ENCODE measurements around the gene SLC22A23.

The SLC22A23 gene

DNA sequence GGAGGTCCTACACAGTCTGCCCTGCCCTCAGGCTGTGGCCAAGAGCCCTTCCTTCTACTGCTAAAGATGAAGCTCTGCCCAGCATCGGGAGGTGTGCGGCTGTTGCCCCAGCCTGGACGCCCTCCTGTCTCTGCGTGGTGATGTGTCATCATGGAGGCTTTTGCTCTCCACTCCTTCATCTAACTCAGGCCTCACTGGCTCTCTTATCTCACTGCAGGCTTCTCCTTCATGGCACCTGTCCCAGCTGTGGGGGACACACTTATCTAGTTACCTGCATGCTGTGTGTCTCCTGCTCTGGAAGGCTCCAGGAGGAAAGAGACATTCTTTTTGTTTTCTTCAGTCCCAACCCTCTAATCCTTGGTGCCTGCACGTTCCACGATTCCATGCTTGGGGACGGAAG, 109.0 kb downstream of the SLC22A23 start:
- TF ChIP-seq, protein P1, sequence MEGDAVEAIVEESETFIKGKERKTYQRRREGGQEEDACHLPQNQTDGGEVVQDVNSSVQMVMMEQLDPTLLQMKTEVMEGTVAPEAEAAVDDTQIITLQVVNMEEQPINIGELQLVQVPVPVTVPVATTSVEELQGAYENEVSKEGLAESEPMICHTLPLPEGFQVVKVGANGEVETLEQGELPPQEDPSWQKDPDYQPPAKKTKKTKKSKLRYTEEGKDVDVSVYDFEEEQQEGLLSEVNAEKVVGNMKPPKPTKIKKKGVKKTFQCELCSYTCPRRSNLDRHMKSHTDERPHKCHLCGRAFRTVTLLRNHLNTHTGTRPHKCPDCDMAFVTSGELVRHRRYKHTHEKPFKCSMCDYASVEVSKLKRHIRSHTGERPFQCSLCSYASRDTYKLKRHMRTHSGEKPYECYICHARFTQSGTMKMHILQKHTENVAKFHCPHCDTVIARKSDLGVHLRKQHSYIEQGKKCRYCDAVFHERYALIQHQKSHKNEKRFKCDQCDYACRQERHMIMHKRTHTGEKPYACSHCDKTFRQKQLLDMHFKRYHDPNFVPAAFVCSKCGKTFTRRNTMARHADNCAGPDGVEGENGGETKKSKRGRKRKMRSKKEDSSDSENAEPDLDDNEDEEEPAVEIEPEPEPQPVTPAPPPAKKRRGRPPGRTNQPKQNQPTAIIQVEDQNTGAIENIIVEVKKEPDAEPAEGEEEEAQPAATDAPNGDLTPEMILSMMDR (IDR thresholded peaks at IDR 0.05; ENCODE audit: low read depth, low read length, missing control alignments): no peak
- no peak overlapping the region for H3K4me3 ChIP-seq (replicated peaks; ENCODE audit: low read depth, low read length)
- no peak for DNase-seq (ENCODE audit: extremely low read depth, low read depth)

DNA sequence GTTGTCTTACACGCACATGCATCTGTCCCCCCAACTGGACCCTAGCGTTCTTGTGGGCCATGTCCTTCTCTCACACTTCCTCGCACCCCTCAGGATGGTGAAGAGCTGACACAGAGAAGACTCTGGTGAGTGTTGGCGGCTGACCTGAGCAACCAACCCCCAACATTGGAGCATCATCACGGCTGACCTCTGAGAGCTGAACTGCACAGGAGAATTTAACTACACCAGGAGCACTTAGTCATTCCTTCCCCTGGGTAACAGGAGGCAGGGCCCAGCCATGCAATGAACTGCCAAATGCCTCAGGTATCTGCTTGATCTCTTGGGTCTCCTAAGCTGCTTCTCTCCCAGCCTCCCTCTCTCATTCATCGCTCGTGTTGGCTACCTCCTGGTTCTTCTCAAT, 109.6 kb downstream of the SLC22A23 start:
- DNase-seq (ENCODE audit: extremely low read depth, low read depth): no peak
- TF ChIP-seq, protein P1 (IDR thresholded peaks at IDR 0.05; ENCODE audit: low read depth, low read length, missing control alignments): no peak
- H3K4me3 ChIP-seq (replicated peaks; ENCODE audit: low read depth, low read length): no peak overlapping the region

DNA sequence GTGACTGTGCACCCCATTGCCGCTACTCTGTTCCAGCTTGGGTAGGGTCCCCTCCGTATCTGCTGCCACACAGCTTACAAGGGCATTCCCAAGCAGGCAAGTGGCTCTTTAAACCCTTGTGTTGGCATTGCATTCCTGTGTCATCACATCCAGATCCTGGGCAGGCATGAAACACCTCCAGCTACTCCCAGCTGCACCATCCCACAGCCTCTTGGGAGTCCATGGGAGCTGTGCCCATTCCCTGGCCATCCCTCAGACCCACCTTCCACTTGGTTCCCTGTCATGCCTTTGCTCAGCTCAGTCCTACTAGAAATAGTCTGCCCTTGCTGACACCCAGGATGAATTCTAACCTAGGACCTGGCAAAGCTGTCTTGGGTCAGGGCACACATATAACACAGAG, 110.4 kb downstream of the SLC22A23 start:
- H3K4me3 ChIP-seq (replicated peaks; ENCODE audit: low read depth, low read length): no peak overlapping the region
- DNase-seq (ENCODE audit: extremely low read depth, low read depth): no peak
- TF ChIP-seq, protein P1 (IDR thresholded peaks at IDR 0.05; ENCODE audit: low read depth, low read length, missing control alignments): no peak

DNA sequence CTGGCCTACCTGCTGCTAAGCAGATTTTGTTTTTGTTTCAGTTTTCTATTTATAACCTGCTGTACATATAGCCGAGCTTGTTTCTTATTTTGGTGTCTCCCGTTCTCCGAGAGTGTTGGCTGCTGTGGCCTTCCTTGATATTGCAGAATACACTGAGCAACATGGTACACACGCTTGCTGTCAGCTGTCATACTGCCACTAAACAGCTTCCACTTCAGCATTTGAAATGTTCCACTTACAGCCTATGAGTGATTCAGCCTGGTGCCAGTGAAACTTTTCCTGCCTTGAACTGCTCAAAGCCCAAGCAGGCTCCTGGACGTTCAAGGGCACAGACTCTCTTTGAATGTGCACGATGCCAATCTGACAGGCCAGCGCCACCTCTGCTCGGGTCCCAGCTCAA, 111.0 kb downstream of the SLC22A23 start:
- DNase-seq (ENCODE audit: extremely low read depth, low read depth): no peak
- H3K4me3 ChIP-seq (replicated peaks; ENCODE audit: low read depth, low read length): no peak overlapping the region
- TF ChIP-seq, protein P1 (IDR thresholded peaks at IDR 0.05; ENCODE audit: low read depth, low read length, missing control alignments): no peak

DNA sequence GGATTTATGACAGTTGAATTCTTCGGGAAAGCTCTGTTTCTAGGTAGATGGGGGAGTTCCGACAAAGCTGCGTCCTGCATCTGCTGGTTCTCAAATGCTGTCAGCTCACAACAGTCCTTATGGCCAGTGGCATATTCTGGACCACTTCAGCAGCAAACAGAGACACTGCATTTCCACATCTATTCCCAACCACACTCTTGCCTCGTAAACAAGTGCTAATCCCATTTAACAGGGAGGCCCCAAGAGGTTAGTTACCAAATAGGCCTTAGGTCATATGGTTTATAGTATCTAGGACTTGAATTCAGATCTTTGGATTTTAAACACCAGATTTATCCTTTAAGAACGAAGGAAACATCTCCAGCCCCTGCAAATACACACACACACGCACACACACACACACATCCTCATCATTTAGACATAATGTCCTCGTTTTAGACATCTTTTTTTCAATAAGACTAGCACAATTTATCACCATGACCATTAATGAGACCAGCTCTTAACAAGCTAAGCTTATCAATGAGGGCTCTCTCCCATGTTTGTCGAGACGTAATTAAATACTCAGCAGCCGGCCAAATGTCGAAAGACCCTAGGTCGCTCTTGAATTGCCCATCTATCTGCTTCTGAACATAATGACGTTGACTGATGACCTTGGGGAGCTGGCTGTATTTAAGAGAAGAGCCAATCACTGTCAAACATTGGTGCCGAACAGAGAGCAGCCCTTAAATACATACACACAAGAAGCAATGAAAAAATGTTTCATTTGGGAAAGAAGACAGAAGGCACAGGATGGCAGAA, 113.6 kb downstream of the SLC22A23 start:
- TF ChIP-seq, protein P1 (IDR thresholded peaks at IDR 0.05; ENCODE audit: low read depth, low read length, missing control alignments): no peak
- no peak overlapping the region for H3K4me3 ChIP-seq (replicated peaks; ENCODE audit: low read depth, low read length)
- no peak for DNase-seq (ENCODE audit: extremely low read depth, low read depth)

DNA sequence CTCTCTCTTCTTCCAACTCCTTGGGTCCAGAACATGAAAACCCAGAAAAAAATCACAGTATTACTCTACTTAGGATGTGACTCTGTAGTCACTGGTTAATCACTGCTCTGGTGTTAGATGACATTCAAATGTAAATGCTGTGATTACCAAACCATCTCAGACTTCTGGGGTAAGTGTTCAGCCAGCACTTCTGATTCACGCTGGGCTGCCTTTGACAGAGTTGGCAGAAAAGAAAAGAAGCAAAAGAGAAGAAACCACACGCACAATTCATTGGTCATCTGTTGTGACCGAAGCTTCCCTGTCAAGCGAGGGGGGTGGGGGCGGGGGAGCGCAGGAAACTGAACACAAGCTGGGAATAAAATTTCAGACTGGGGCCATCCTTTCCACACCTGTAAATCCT, 115.4 kb downstream of the SLC22A23 start:
- TF ChIP-seq, protein P1 (IDR thresholded peaks at IDR 0.05; ENCODE audit: low read depth, low read length, missing control alignments): no peak
- no peak for DNase-seq (ENCODE audit: extremely low read depth, low read depth)
- H3K4me3 ChIP-seq (replicated peaks; ENCODE audit: low read depth, low read length): no peak overlapping the region

DNA sequence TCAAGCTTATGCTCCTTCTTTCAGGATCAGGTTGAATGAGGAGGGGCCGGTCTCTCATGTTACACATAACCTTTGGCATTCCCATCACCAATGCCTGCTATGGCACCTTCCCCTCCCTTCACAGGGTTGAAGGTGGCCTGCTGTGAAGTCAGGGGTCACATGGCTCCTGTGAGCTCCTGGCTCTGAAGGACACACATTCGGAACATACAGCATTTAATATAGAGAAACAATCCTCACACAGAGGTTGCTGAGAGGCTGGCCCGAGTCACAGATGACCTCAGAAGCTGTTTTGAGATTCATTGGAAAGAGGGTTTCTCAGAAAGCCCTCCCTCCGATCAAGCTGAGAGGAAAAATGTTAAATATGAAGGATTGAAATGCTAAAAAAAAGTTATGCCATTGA, 116.0 kb downstream of the SLC22A23 start:
- H3K4me3 ChIP-seq (replicated peaks; ENCODE audit: low read depth, low read length): no peak overlapping the region
- no peak for DNase-seq (ENCODE audit: extremely low read depth, low read depth)
- TF ChIP-seq, protein P1 (IDR thresholded peaks at IDR 0.05; ENCODE audit: low read depth, low read length, missing control alignments): no peak

Data from HFF-Myc (cell line).